PC-3 (cell line): ENCODE measurements around the gene CHRNG.

Source experiments
- CTCF ChIP-seq: fragments of 300-600 bp; sonication (generic); conservative IDR thresholded peaks from 2 replicates; pipeline ENCODE4 v1.5.1; 2017; ENCODE audit warnings: antibody characterized with exemption, low read depth, mild to moderate bottlenecking, low read length
- EZH2 ChIP-seq: fragments of 300-600 bp; sonication (generic); IDR thresholded peaks from one replicate; pipeline ENCODE4 v1.6.1; 2017; ENCODE audit warnings: antibody characterized with exemption, mild to moderate bottlenecking, low read length; ENCODE audit not compliant: unreplicated experiment
- EZH2phosphoT487 ChIP-seq: fragments of 300-600 bp; sonication (generic); IDR thresholded peaks from 2 replicates; pipeline ENCODE4 v1.6.1; 2018; ENCODE audit warnings: mild to moderate bottlenecking, antibody characterized with exemption, low read length, borderline replicate concordance

DNA sequence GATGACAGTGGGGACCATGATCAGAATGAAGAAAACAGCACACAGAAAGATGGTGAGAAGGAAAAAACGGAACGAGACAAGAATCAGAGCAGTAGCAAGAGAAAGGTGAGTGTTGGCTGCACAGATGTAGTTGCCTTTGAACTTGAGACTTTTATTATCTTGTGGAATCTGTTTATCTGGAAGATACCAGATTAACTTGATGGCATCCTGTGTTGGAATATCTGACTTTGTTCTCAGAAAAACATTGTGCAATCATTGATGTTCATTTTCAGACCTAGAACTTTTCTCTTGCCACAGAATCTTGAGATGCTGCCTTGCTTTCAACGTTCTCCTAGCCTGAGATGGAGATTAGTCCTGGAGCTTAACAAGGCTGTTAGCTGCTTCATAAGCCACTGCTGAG, 16.9 kb downstream of the CHRNG start:
- TF ChIP-seq CTCF (no peak), EZH2 (no peak), EZH2phosphoT487 (no peak)
